ENCODE results near the gene TSEN34. TPM values are rescaled to one million over a fixed set of nuclear protein-coding genes. Genes with fewer than 3 reads are reported as not detected.
A peak's percentile ranks its signal among the peaks of the same experiment; 100 is the strongest.
"Not testable (repeated sequence)": the region's sequence is repeated elsewhere in the genome, so short reads cannot be mapped to it uniquely, and the experiment has no call there.

TSEN34 gene
- total and polyA plus RNA-seq, 11 donors, result 10.2 to 48.9 (median 23.5) TPM

- TF ChIP-seq POLR2A (IDR thresholded peaks at IDR 0.05), result no peak
- TF ChIP-seq CTCF (IDR thresholded peaks at IDR 0.05), result no peak
- Histone ChIP-seq H3K9me3 (no peaks in the 10 kb centered on the region), H3K4me1 (peaks cover 27 to 97% (median 71%) of the 10 kb centered on the region in 12 donors), H3K4me3 (peak overlapping the region in 1 of 12 donors; percentile 58), H3K36me3 (peaks cover 2 to 72% (median 67%) of the 10 kb centered on the region in 9 donors), H3K27me3 (no peaks in the 10 kb centered on the region), H3K27ac (peak overlapping the region in 5 of 12 donors; percentile 49 to 91 (median 63))
- WGBS, 4 donors, result 89 to 93% (median 92%) methylated on average over 24 to 27 of the region's 27 CpGs
- intact Hi-C loops (cut with DNase I), result no loop called here
- ATAC-seq (no peak), DNase-seq (no peak)
Observed at GRCh38 chr19:54206030-54206830, 15.1 kb downstream of the TSEN34 start.

GRCh38 chr19:54206831-54207177 lies 15.7 kb downstream of the TSEN34 start:
- Histone ChIP-seq H3K36me3 (peaks cover 2 to 67% (median 63%) of the 10 kb centered on the region in 9 donors), H3K4me3 (peak overlapping the region in 1 of 12 donors; percentile 58), H3K27me3 (no peaks in the 10 kb centered on the region), H3K4me1 (peaks cover 23 to 94% (median 65%) of the 10 kb centered on the region in 12 donors), H3K27ac (peak overlapping the region in 6 of 12 donors; percentile 30 to 91 (median 56)), H3K9me3 (no peaks in the 10 kb centered on the region)
- intact Hi-C loops (cut with DNase I), result no loop called here
- WGBS, 4 donors, result 51 to 87% (median 78%) methylated on average over 4 to 13 of the region's 13 CpGs
- TF ChIP-seq POLR2A (IDR thresholded peaks at IDR 0.05) (no peak), CTCF (IDR thresholded peaks at IDR 0.05) (no peak)
- no peak for ATAC-seq
- no peak for DNase-seq

- Histone ChIP-seq H3K27ac (peak overlapping the region in 7 of 12 donors; percentile 30 to 91 (median 50)), H3K4me3 (peak overlapping the region in 1 of 12 donors; percentile 58), H3K4me1 (peaks cover 20 to 90% (median 61%) of the 10 kb centered on the region in 12 donors), H3K36me3 (peaks cover 2 to 63% (median 59%) of the 10 kb centered on the region in 9 donors)
- H3K27me3 ChIP-seq; H3K9me3 ChIP-seq; intact Hi-C loops (cut with DNase I); ATAC-seq: not testable (repeated sequence)
- WGBS, 4 donors, result 72 to 80% (median 77%) methylated on average over 23 of the region's 23 CpGs
- peak in 1 of 5 donors; percentile 46 for DNase-seq
Observed at GRCh38 chr19:54207193-54207592, 16.1 kb downstream of the TSEN34 start.

- DNase-seq, result peak in 1 of 5 donors; percentile 71
- 74 to 80% (median 78%) methylated on average over 5 of the region's 5 CpGs for WGBS, 4 donors
- ATAC-seq, result no peak
- Histone ChIP-seq H3K27me3 (no peaks in the 10 kb centered on the region), H3K4me1 (peaks cover 17 to 86% (median 57%) of the 10 kb centered on the region in 12 donors), H3K9me3 (no peaks in the 10 kb centered on the region), H3K27ac (peak overlapping the region in 9 of 12 donors; percentile 30 to 91 (median 56)), H3K4me3 (peak overlapping the region in 1 of 12 donors; percentile 58), H3K36me3 (peaks cover 2 to 59% (median 55%) of the 10 kb centered on the region in 9 donors)
- TF ChIP-seq POLR2A (IDR thresholded peaks at IDR 0.05), result no peak
- no peak for TF ChIP-seq CTCF (IDR thresholded peaks at IDR 0.05)
- intact Hi-C loops (cut with DNase I), result no loop called here
Observed at GRCh38 chr19:54207676-54207982, 16.5 kb downstream of the TSEN34 start.

Data from heart left ventricle (tissue), 16 donors.